Caco-2 (cell line): ENCODE measurements around the gene PNPLA8. TPM values are rescaled to one million over a fixed set of nuclear protein-coding genes. Genes with fewer than 3 reads are reported as not detected.

Experiments
- BruUV-seq: library from RNA; stranded (reverse); fragments of 400-500 nt; replicated peaks from 2 replicates; lab custom pipeline; 2021; lab: Mats Ljungman, UMichigan
- CTCF ChIA-PET: fragments of 300-600 bp; sonication (Branson Sonifier 250); formaldehyde crosslinking; loops from one replicate; lab custom pipeline; 2022; ENCODE audit warnings: antibody characterized with exemption; lab: Charles Lee
- POLR2A ChIA-PET: fragments of 300-600 bp; sonication (Branson Sonifier 250); formaldehyde crosslinking; loops from one replicate; lab custom pipeline; 2022; ENCODE audit warnings: antibody characterized with exemption; lab: Charles Lee
- DNase-seq, 2 experiments: peaks; one replicate each; pipeline versions ENCODE4 v3.0.0 to v3.0.0-alpha.2; 2020 to 2022
- H3K27me3 ChIP-seq: replicated peaks from 2 replicates; pipeline ENCODE4 v1.6.0; 2011; ENCODE audit warnings: low read length; ENCODE audit not compliant: control insufficient read depth, insufficient read depth
- H3K36me3 ChIP-seq: 2 replicates; pipeline ENCODE4 v1.5.1; 2011; ENCODE audit warnings: low read length; ENCODE audit not compliant: control insufficient read depth, insufficient read depth
- H3K4me1 ChIP-seq: fragments of 250-450 bp; sonication (Bioruptor Pico); 2 replicates; pipeline ENCODE4 v1.5.1; 2020; ENCODE audit warnings: mild to moderate bottlenecking
- H3K4me3 ChIP-seq: 2 replicates; pipeline ENCODE4 v1.5.1; 2011; ENCODE audit warnings: low read depth, mild to moderate bottlenecking, control low read depth, low read length
- H3K9me3 ChIP-seq: fragments of 250-450 bp; sonication (Bioruptor Pico); 2 replicates; pipeline ENCODE4 v1.5.1; 2020; ENCODE audit warnings: mild to moderate bottlenecking, moderate library complexity
- H3K27ac Mint-ChIP-seq: one replicate; pipeline ENCODE4 v1.8.0; 2022; ENCODE audit warnings: mixed read lengths; ENCODE audit not compliant: unreplicated experiment
- H3K27me3 Mint-ChIP-seq: one replicate; pipeline ENCODE4 v1.8.0; 2022; ENCODE audit warnings: mixed read lengths; ENCODE audit not compliant: insufficient read depth, unreplicated experiment
- H3K36me3 Mint-ChIP-seq: one replicate; pipeline ENCODE4 v1.8.0; 2022; ENCODE audit warnings: mild to moderate bottlenecking, mixed read lengths; ENCODE audit not compliant: insufficient read depth, unreplicated experiment
- H3K4me1 Mint-ChIP-seq: one replicate; pipeline ENCODE4 v1.8.0; 2022; ENCODE audit warnings: low read depth, mixed read lengths; ENCODE audit not compliant: unreplicated experiment
- H3K4me3 Mint-ChIP-seq: one replicate; pipeline ENCODE4 v1.8.0; 2022; ENCODE audit warnings: mild to moderate bottlenecking, moderate library complexity, mixed read lengths; ENCODE audit not compliant: unreplicated experiment
- H3K9me3 Mint-ChIP-seq: one replicate; pipeline ENCODE4 v1.8.0; 2022; ENCODE audit warnings: mixed read lengths; ENCODE audit not compliant: unreplicated experiment
- intact Hi-C: fragments of 100-400 bp; cut with micrococcal nuclease; formaldehyde crosslinking; loops from one replicate; pipeline ENCODE4 v1.10.0; 2022; ENCODE audit not compliant: unreplicated experiment
- total RNA-seq: library from RNA; stranded (reverse); gene quantifications from 2 replicates; pipeline ENCODE4 v1.2.3, GENCODE V29; 2022
- TF ChIP-seq, protein P1 (sequence below), 2 experiments: fragments of 200-600 bp in 1 of 2; IDR thresholded peaks; 1 replicate in 1 of 2; 2 replicates in 1 of 2; pipeline versions ENCODE4 v1.5.1 to v1.8.0; 2011 to 2022; ENCODE audit warnings: antibody characterized with exemption in 1 of 2, control low read depth in 1 of 2, inconsistent platforms in 1 of 2, low read depth in 1 of 2, low read length in 1 of 2, mild to moderate bottlenecking in 1 of 2, moderate library complexity in 1 of 2; ENCODE audit not compliant: insufficient read depth in 1 of 2, severe bottlenecking in 1 of 2, unreplicated experiment in 1 of 2

The PNPLA8 gene
- total RNA-seq, 1 experiment from 2014 or later: 15.3 TPM

DNA sequence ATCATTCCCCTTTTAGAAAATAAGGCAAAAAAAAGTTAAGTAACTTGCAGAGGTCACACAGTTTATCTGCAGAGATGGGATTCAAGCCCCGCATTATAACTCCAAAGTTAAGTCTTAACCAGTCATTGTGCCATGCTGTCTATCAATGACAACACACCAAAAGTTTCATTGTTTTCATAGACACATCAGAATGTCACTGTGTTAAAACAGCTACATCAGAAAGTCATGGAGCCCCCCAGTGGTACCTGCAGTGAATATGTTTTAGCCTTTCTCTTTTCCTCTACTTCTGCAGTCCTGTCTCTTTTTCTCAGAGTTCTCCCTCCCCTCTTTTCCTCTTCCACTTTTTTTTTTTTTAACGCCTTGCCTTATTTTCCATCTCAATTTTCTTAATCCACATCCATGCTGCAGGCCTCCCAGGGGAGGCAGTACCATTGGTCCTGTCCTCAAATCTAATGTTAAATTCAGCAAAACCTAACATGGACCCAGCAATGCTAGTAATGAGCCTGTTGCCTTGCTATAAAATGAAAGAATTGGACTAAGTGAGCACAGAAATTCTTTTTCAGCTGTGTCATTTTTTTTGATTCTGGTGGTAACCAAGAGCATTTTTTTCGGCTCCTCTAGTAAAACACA lies 65.9 kb downstream of the PNPLA8 start:
- peaks cover 17% of the 10 kb centered on the region for H3K4me1 Mint-ChIP-seq
- no peaks in the 10 kb centered on the region for H3K36me3 Mint-ChIP-seq
- no peaks in the 10 kb centered on the region for H3K36me3 ChIP-seq
- H3K4me3 Mint-ChIP-seq: no peak overlapping the region
- TF ChIP-seq, protein P1, sequence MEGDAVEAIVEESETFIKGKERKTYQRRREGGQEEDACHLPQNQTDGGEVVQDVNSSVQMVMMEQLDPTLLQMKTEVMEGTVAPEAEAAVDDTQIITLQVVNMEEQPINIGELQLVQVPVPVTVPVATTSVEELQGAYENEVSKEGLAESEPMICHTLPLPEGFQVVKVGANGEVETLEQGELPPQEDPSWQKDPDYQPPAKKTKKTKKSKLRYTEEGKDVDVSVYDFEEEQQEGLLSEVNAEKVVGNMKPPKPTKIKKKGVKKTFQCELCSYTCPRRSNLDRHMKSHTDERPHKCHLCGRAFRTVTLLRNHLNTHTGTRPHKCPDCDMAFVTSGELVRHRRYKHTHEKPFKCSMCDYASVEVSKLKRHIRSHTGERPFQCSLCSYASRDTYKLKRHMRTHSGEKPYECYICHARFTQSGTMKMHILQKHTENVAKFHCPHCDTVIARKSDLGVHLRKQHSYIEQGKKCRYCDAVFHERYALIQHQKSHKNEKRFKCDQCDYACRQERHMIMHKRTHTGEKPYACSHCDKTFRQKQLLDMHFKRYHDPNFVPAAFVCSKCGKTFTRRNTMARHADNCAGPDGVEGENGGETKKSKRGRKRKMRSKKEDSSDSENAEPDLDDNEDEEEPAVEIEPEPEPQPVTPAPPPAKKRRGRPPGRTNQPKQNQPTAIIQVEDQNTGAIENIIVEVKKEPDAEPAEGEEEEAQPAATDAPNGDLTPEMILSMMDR (IDR thresholded peaks at IDR 0.05; ENCODE audit: insufficient read depth in 1 of 2, low read depth in 1 of 2, low read length in 1 of 2, severe bottlenecking in 1 of 2, unreplicated experiment in 1 of 2): peak; percentile 65 to 69
- H3K4me3 ChIP-seq: no peak overlapping the region
- H3K27me3 ChIP-seq: no peaks in the 10 kb centered on the region
- no peaks in the 10 kb centered on the region for H3K27me3 Mint-ChIP-seq
- BruUV-seq: no TSS peak
- H3K9me3 Mint-ChIP-seq: no peaks in the 10 kb centered on the region
- no peaks in the 10 kb centered on the region for H3K9me3 ChIP-seq
- peak in 1 of 2 experiments; percentile 68 for DNase-seq
- POLR2A ChIA-PET: interaction anchor here (0.7 kb wide), 1 partner anchor 237 kb away, joined by 3 read pairs; no protein-coding TSS in a partner anchor
- no peak overlapping the region for H3K27ac Mint-ChIP-seq
- 0 out of 2 replicates have a peak, but pooled peaks cover 3% of the 10 kb centered on the region for H3K4me1 ChIP-seq
- CTCF ChIA-PET: interaction anchor here (0.6 to 1.0 kb wide), 5 partner anchors 12 to 233 kb away, joined by 3 to 4 read pairs (median 3); no protein-coding TSS in a partner anchor
- intact Hi-C loops: loop anchor here (1.0 kb wide), 3 partner anchors 37 to 279 kb away; no protein-coding TSS in a partner anchor

DNA sequence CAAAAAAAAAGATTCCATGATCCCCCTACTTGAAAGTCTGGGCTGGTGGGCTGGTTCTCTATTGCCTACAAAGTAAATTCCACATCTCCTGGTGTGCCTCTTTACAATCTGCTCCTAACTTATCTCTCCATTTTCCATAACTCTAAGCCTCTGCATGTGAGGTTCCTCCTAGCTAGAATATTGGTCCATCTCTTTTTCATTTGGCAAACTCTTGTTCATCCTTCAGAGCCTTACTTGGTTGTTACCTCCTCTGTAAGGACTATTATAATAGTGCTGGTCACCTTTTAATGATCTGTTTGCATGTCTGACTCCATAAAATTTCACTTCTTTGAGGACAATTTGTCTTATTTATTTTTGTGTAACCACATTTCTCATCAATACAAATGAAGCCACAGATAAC lies 68.1 kb downstream of the PNPLA8 start:
- H3K27me3 ChIP-seq: no peaks in the 10 kb centered on the region
- BruUV-seq: no TSS peak
- no peaks in the 10 kb centered on the region for H3K36me3 ChIP-seq
- peaks cover 17% of the 10 kb centered on the region for H3K4me1 Mint-ChIP-seq
- H3K4me1 ChIP-seq: peaks cover 17% of the 10 kb centered on the region
- intact Hi-C loops: loop anchor here (2.0 kb wide), 1 partner anchor 99 kb away; no protein-coding TSS in a partner anchor
- H3K27me3 Mint-ChIP-seq: no peaks in the 10 kb centered on the region
- ChIA-PET CTCF (no interaction called here), POLR2A (no interaction called here)
- no peaks in the 10 kb centered on the region for H3K9me3 Mint-ChIP-seq
- H3K4me3 Mint-ChIP-seq: peak overlapping the region; percentile 96
- TF ChIP-seq, protein P1 (IDR thresholded peaks at IDR 0.05; ENCODE audit: insufficient read depth in 1 of 2, low read depth in 1 of 2, low read length in 1 of 2, severe bottlenecking in 1 of 2, unreplicated experiment in 1 of 2): no peak
- H3K36me3 Mint-ChIP-seq: no peaks in the 10 kb centered on the region
- no peak for DNase-seq
- no peaks in the 10 kb centered on the region for H3K9me3 ChIP-seq
- no peak overlapping the region for H3K27ac Mint-ChIP-seq
- no peak overlapping the region for H3K4me3 ChIP-seq

- Histone ChIP-seq H3K36me3 (no peaks in the 10 kb centered on the region), H3K4me1 (peaks cover 21% of the 10 kb centered on the region), H3K9me3 (no peaks in the 10 kb centered on the region), H3K4me3 (peak overlapping the region; percentile 75), H3K27me3 (no peaks in the 10 kb centered on the region)
- BruUV-seq: TSS peak; percentile 75
- peak overlapping the region; percentile 96 for H3K4me3 Mint-ChIP-seq
- H3K4me1 Mint-ChIP-seq: peaks cover 17% of the 10 kb centered on the region
- intact Hi-C loops: loop anchor here (2.0 kb wide), 1 partner anchor 98 kb away; no protein-coding TSS in a partner anchor
- DNase-seq: no peak
- H3K36me3 Mint-ChIP-seq: no peaks in the 10 kb centered on the region
- TF ChIP-seq, protein P1 (IDR thresholded peaks at IDR 0.05; ENCODE audit: insufficient read depth in 1 of 2, low read depth in 1 of 2, low read length in 1 of 2, severe bottlenecking in 1 of 2, unreplicated experiment in 1 of 2): no peak
- POLR2A ChIA-PET: interaction anchor here (0.7 kb wide), 1 partner anchor 132 kb away, joined by 4 read pairs; no protein-coding TSS in a partner anchor
- no peak overlapping the region for H3K27ac Mint-ChIP-seq
- CTCF ChIA-PET: no interaction called here
- no peaks in the 10 kb centered on the region for H3K27me3 Mint-ChIP-seq
- H3K9me3 Mint-ChIP-seq: no peaks in the 10 kb centered on the region
These were observed 68.9 kb downstream of the PNPLA8 start for GRCh38 chr7:108456845-108457540.
